HG03378 (cell line): Measurements from ENCODE around the gene RASAL1.
"Not testable (repeated sequence)": the region's sequence is repeated elsewhere in the genome, so short reads cannot be mapped to it uniquely, and the experiment has no call there.

Experiments
- ATAC-seq: cut with Tn5 transposase; IDR thresholded peaks from one replicate; pipeline ENCODE4 v1.9.1; 2021; ENCODE audit warnings: mild to moderate bottlenecking, moderate library complexity; ENCODE audit not compliant: unreplicated experiment

The RASAL1 gene

DNA sequence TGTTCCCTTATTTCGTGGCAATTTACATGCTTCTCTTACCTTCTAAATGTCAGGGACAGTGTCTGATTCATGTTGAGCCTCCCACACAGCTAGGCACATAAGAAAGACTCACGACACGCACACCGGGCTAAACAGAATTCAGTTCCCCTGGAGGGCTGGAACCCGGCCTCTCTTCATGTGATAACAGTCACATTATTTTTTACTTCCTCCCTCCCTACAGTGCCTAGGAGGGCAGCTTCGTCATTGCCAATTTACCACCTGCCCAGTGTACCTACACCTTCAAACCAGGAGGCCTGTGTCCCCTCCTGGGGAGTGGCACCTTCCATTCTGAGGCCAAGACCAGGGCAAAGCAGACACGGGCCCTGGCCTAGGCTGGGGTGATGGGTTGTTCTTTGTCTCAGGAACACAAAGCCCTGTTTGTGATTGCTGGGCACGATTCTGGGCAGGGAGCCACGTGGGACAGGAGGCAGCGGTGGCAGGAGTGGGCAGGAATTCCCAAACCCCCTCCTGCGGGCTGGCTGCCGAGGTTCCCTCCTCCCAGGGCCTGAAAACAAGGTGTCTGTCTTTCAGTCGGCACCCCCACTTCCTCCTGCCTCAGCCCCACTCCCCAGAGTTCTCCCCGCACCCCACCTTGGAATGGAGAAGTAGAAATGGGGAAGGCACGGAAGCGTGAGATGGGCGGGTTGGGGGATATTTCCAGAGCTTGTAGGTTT lies 6.8 kb upstream of the RASAL1 start:
- no peak for ATAC-seq

DNA sequence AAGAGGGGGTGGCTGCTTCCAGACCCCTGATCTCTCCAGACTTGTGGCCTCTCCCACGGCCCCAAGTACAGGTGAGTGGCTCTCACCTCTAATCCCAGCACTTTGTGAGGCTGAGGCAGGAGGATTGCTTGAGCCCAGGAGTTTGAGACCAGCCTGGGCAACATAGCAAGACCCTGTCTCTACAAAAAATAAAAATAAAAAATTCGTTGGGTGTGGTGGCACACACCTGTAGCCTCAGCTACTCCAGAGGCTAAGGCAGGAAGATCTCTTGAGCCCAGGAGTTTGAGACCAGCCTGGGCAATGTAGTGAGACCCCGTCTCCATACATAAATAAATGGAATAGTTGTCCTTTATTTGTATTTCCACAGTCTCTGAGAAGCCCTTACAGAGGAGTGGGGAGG lies 6.2 kb upstream of the RASAL1 start:
- ATAC-seq: not testable (repeated sequence)

DNA sequence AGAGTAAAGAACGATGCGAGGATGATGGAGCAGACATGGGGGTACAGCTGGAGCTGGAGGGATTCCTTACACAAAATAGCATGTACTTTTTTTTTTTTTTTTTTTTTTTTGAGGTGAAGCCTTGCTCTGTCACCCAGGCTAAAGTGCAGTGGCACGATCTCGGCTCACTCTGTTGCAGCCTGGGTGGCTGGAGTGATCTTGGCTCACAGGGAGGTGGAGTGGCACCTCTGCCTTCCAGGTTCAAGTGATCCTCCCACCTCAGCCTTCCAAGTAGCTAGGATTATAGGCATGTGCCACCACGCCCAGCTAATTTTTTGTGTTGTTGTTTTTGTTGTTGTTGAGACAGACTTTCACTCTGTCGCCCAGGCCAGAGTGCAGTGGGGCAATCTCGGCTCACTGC lies 5.1 kb upstream of the RASAL1 start:
- ATAC-seq: no peak

DNA sequence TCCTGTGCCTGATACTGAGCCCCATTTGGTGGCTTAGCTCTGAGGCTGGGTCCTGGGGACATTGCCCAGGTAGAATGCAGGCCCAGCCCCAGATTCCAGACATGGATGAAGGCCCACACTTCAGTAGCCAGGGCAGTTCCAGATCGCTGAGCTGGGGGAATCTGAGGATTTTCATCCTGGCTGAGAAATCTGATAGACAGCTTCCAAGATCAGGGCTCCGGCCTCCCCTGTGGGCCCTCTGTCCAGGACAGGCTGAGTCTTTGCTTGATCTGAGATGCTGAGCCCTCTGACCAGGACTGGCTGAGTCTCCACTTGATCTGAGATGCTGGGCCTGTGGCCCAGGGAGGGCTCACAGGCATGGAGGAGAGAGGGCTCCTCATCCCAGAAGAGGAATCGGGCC lies 3.3 kb upstream of the RASAL1 start:
- ATAC-seq: no peak

DNA sequence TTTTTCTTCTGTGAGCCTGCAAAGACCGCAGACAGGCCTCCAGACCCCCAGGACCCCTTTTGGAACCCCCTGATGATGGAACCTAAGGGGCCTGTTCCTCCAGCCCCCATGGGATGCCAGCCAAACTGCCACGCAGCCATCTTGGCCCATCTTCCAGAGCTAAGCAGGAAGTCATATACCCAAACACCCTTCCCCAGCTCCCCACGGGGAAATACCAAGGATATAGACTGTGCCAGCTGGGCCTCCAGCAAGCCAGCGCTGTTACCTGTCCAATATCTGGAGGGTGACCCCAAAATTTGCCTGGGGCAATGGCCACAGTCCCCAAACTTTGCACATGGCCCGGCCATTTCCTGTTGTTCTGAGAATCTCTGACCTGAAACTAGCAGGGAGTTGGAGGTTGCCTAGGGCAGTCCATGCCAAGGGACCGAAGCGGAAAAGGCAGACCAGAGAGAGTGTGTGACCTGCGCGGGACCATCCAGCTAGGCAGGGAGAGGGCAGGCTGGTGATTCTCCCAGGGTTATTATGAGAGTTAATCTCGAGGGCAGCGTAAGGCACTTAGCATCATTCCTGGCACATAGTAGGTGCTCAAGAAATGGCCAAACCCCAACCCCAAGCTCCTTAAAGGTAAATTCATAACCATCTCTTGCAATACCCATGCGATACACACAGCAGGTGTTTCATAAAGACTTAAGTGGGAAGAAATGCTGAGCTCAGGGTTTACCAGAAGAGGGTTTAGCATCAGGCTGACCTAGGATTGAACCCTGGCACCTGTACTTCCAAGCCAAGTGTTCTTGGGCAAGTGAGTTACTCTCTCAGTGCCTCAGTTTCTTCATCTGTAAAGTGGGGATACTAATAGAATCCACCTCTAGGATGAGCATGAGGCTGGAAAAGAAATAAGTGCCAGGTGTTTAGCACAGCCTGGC lies 2.6 kb upstream of the RASAL1 start:
- ATAC-seq: no peak

DNA sequence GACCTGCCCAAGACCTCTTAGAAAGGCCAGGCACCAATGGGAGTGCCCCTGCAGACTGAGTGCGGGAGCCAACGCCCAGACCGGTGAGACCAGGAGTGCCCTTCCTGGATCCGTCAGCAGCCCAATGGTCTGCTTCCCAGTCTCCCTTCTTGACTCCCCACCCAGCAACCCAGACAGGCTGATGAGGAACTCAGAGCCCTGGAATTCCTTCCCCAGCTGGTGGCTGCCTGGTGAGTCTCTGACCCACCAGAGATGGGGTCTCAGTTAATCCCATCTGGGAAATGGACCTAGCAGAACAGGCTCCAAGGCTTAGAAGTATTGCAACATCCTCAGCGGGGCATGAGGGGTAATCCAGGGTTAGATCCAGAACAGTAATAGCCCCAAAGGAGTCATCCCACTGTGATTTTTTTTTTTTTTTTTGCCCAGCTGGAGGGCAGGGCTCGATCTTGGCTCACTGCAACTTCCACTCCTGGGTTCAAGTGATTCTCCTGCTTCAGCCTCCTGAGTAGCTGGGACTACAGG lies 1.5 kb upstream of the RASAL1 start:
- no peak for ATAC-seq

DNA sequence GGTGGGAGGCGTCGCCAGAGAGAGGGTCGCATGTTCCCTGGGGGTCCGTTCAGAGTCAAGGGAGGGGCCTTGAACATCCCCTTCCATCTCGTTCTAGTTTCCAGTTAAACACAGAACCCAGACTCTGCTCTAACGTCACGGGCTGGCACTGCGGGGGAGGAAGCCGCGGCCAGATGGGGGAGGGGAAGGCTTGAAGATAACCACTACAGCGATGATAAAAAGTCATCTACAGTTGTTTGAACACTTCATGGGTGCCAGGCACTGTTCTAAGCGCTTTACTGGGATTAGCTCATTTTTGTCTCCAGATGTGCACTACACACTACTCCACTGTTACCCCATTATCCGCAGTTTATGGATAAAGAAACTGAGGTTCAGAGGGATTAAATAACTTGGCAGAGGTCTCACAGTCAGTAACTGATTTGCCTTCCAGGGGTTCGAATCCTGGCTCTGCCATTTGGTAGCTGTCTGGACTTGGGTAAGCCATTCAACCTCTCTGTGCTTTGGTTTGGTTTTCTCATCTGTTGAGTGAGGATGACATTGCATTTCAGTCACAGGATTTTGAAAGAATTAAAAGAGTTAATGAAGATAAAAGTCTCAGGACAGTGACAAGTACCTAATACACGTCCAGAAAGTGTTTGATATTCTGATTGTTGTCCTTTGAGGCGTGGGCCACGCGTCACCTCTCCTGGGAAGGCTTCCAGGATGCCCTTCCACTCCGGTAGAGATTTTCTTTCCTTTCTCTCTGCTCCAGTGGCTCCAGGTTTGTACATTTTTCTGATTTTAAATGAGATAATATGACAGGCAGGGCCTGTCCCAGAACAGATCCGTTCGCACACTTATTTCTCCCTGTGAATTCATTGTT lies 798 bp upstream of the RASAL1 start:
- no peak for ATAC-seq

DNA sequence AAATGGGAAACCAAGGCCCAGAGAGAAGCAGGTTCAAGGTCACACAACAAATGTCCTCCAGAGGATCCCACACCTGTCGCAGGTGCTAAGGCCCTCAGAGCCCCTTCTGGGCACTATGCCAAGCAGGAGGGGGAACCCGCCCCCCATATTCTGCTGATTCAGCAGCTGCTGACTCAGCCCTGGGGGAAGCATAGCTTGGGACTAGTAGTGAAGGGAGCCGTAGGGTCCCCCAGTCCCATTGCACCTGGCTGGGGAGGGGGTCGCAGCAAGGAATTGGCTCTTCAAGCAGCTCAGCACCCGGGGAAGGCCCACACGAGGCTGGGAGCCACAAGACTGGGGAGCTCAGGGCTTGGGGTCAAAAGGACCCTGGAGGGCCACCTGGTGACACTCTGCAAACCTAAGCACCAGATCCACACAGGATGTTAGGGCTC lies 1.0 kb downstream of the RASAL1 start:
- no peak for ATAC-seq

DNA sequence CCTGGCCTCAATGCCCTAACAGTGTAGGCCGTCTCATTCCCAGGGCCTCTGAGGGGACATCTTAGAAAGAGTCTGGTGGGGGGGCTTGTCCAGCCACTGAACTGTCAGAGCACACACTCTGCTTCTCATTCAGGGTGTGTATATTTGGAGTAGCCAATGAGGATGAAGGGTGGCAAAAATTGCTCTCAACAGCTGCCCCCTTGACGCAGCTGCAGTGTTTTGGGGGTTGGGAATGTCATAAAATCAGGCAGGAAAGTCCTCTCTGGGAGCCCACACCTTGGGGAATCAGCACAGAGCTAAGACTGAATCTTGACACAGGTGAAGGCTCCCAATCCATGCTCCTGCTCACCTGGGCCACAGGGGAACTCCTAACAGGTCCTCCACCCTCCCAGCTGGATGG lies 1.5 kb downstream of the RASAL1 start:
- ATAC-seq: no peak

DNA sequence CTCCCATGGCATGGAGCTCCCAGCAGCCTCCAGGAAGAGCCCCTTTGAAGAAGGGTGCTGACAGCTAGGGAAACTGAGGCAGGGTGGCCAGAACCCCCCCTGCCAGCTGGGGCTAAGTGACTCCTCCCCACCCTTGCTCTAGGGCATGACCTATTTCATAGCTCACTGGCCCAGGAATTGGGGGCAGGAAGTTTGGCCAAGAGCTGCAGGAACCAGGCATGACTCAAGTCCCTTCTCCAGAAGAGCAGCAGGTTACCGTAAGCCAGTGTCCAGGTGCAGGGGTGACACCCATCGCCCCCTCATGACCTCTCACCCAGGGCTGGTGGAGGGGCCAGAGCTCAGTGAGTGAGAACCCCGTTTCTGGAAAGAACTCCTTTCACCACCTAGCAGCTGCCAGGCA lies 1.9 kb downstream of the RASAL1 start:
- ATAC-seq: no peak

DNA sequence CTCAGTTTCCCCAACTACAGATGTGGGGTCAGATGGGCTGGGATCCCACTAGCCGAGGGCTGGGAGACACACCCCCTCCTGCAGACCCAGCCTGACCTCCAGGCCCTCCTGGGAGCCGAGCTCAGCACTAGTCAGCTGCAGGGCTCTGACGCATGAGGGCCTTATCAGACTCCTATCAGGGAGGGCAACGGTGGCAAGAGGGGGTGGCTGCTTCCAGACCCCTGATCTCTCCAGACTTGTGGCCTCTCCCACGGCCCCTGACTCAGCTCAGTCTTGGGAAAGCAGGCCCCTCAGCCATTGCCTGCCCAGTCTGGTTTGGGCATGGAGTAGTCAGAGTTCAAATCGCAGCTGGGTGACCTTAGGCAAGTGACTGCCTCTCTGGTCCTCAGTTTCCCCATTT lies 2.5 kb downstream of the RASAL1 start:
- no peak for ATAC-seq

DNA sequence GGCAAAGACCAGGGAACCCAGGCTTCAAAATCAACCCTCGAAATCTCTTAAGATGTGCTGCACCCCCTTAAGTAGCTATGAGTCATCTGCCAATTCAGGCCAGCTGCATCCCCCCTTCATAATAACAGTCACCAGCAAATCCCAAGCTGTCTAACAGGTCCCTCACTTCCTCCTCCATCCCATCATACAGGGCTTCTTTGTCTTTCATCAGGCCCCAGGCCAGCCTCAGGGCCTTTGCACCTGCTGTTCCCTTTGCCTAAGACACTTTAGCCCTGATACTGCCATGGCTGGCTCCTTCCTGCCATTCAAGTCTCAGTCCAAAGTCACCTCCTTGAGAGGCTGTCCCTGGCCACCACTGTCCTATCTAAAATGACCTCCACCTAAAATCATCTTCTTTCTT lies 4.0 kb downstream of the RASAL1 start:
- ATAC-seq: no peak

DNA sequence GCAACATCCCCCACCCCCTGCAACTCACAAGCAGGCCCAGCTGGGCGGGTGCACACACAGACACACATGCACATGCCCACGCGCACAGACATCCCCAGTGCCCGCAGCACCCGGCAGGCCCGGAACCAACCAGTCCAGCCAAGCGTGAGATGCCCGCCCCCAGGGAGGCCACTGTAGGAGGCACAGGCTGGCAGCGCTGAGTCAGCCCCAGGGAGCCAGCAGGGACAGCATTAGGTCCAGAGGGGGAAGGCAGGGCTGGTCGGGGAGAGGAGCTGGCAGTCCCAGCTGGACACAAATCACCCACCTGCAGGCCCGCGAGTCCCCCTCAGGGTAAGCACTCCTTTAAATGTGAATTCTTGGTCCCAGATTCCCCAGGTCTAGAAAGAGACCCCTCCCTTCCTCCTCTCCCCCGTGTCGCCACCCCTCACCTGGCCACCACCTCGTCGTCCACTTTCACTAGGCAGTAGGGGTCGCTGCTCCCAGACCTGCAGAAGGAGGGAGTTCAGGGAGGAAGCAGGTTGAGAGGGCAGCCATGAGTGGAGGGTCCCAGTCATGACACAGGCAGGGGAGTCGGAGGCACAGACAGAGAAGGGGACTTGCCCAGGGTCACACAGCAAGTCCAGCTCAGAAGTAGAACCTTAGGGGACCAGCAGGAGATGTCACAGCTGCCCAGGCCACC lies 5.0 kb downstream of the RASAL1 start:
- no peak for ATAC-seq

DNA sequence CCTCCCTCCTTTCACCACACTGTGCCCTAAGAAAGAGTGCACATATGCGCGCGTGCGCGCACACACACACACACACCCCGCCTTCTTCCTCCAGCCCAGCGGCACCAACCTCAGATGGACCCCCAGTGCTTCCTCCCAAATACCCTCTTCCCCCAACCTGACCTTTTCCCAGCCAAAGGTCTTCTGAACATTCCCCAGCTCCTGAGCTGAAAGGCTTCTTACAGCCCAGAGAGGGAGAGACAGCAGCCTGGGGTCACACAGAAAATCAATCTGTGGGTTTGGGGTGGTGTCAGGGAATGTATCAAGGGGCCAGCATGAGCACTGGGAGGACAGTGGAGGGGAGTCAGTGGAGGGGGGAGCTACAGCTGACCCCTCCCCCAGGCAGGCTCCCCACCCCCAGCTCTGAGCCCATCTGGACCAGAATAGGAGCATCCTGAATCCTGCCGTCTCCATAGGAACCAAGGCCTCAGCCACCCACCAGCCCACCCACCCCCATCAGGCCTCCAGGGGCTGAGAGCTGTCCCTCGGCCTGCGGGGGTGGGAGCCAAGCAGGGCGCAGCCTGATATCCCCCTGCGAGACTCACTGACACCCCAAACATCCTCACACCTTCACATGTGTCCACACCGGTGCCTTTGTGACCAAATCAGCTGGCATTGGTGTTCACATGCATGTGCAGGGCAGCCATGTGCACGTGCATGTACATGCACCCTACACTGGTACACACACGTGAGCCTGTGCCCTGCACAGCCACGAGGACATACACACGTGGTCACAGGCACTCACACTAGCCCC lies 5.7 kb downstream of the RASAL1 start:
- no peak for ATAC-seq

DNA sequence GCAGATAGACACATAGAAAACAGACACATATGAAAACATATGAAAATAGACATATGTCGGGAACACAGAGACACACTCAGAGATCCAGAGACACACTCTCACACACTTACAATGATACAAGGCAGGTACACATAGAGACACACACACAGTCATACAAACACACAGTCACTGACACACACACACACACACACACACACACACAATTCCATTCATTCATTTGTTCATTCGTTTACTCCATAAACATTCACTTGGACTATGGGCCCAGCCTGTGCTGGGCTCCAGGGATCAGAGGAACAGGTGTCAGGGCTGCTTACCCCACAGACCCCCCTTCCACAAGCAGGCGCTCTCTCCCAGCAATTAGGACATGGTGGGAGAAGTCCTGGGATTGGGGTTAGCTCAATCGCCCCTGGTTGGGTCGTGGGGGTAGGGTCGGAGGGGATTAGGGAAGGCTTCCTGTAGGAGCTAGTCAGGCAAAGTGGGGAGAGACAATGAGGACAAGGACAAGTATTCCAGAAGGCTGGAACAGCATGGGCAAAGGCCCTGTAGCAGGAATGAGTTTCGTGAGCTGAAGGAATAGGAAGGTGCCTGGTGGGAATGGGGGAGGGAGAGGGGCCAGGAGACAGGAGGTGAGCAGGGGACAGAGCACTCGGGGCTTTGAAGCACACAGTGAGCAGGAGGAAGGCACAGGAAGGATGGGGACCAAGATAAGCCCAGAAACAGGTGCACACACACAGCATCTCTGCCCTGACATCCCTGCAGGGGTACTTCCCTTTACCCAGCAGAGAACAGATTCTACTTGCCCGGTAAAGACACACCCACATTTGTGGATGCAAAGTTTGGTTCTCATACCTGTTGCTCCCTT lies 6.5 kb downstream of the RASAL1 start:
- ATAC-seq: no peak

DNA sequence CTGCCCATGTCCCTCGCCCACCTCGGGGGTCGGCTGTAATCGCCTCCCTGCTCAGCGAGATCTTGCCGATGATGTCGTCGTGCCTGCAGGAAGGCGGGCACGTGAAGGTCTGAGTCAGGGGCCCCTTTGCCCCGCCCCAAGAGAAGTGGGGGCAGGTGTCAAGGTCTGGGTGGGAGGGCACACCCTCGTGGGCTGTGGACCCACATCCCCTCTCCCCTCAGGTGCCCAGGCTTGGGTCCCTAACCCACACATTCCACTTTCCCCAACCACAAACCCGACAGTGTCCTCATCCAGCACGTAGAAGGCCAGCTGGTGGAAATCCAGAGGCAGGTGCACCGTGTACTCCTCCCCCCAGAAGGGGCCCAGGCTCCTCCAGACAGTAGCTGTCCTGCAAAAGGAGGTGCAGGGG lies 7.8 kb downstream of the RASAL1 start:
- no peak for ATAC-seq

DNA sequence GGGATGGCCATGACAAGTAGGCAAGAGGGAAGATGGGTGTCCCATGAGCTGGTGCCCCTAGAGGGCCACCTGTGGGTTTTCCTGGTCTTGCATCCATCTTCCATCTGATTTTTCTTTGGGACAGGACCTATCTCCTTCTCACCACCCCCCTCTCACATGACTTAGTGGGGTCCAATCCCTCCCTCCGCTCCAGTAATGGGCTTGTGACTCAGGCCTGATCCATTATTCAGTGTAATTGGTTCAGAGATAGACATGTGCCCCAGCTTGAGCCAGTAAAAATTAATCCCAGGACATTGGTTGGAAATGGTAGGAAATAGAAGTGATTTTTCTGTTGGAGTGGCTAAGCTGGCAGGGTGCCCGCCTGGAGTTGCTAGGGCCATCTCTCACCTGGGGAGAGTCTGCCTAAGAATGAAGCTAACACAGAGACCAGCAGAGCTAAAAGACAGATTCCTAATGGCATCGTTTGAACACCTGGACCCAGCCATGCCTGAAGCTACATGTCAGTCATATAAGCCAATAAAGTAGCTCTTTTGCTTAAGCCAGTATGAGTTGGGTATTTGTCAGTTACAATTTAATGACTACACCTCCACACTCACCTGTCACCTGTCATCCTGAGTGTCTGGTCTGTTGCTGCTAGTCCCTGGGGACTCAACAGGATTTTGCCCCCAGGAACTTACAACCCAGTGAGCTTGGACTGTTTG lies 14.7 kb downstream of the RASAL1 start:
- no peak for ATAC-seq

DNA sequence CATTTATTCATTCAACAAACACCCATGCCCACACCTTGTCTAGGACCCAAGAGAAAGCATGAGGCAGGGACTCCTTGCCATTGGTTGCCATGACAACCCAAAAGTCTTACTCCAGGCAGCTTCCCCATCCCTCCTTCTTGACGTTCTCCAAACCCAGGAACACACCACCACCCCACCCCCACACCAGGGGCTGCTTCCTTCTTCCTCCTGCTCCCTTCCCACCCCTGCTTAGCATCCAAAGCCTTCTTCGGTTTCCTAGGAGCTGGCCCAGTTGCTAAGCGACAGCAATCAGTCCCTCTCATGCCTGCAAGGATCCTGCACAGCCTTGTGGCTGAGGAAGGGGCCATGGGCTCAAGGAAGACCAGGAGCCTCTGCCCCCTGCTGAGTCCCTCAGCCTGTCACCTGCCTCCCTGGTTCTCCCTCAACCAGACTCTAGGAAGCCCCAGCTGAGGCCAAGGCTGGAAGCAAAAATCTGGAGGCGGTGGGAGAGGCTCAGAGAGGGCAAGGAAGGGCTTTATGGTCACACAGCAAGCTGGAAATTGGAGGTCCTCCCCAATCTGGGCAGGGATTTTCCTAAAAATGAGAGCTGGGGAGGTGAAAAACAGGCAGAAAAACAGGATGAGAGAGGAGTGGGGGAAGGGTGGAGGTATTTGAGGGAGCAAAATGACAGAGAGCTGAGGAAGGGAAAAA lies 15.4 kb downstream of the RASAL1 start:
- no peak for ATAC-seq
